Measurements from ENCODE around the gene CAMSAP2. TPM values are rescaled to one million over a fixed set of nuclear protein-coding genes. Genes with fewer than 3 reads are reported as not detected.

The CAMSAP2 gene
- total and polyA plus RNA-seq, 10 of the 15 experiments (the other 5 are each of a cell fraction or from before 2014, with no cell fraction given) = 3.9 to 19.8 (median 8.0) TPM

DNA sequence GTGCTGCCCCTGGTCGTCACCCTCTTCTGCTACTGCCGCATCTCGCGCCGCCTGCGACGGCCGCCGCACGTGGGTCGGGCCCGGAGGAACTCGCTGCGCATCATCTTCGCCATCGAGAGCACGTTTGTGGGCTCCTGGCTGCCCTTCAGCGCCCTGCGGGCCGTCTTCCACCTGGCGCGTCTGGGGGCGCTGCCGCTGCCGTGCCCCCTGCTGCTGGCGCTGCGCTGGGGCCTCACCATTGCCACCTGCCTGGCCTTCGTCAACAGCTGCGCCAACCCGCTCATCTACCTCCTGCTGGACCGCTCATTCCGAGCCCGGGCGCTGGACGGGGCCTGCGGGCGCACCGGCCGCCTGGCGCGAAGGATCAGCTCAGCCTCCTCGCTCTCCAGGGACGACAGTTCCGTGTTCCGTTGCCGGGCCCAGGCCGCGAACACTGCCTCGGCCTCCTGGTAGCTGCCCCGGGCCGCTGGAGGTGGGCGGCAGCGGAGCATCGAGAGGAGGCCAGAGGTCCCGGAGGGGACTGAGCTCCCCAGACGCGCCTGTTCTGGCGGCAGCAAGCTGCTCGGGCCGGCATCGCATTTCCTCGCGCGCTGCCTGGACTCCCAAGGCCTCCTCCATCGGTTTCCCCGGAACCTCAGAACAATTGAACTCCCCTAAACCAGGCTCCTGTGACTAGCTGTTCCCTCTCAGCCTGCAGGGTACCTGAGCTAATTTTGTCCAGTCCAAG lies 135.1 kb downstream of the CAMSAP2 start:
- in situ Hi-C loops (cut with MboI) = no loop called here
- intact Hi-C loops (cut with micrococcal nuclease; ENCODE audit: unreplicated experiment) = no loop called here
- Histone ChIP-seq H2AFZ (ENCODE audit: control insufficient read depth, low read depth, low read length) (peak overlapping the region; percentile 23; the same call in 1 of the 2 replicates), H3K27me3 (replicated peaks in 1 of 2; ENCODE audit: control insufficient read depth in 2 of 2, insufficient read depth in 2 of 2, low read length in 1 of 2) (no peaks in the 10 kb centered on the region), H3K9ac (ENCODE audit: control insufficient read depth, insufficient read depth, low read length) (no peak overlapping the region), H3K4me3 (no peak overlapping the region), H3K9me3 (replicated peaks; ENCODE audit: control insufficient read depth, insufficient read depth, low read length) (no peaks in the 10 kb centered on the region), H3K27ac (ENCODE audit: control insufficient read depth, insufficient read depth) (no peak overlapping the region), H3K4me2 (ENCODE audit: control insufficient read depth, insufficient read depth) (peak overlapping the region; percentile 27), H3K36me3 (ENCODE audit: control insufficient read depth in 2 of 2, insufficient read depth in 2 of 2, low read length in 1 of 2) (no peaks in the 10 kb centered on the region), H4K20me1 (ENCODE audit: control insufficient read depth, insufficient read depth) (no peaks in the 10 kb centered on the region), H3K79me2 (ENCODE audit: control insufficient read depth, insufficient read depth, low read length) (no peaks in the 10 kb centered on the region), H3K4me1 (ENCODE audit: control insufficient read depth, insufficient read depth, low read length) (peaks cover 32% of the 10 kb centered on the region)
- 21% methylated on average over 61 of the region's 66 CpGs for WGBS (ENCODE audit: insufficient coverage, insufficient replicate concordance, low lambda C conversion rate, missing lambda C conversion rate)
- ATAC-seq (no peak), FAIRE-seq (no peak), DNase-seq (ENCODE audit: low read depth, low spot score) (no peak)
- CTCF ChIA-PET = no interaction called here
- BruUV-seq (replicated peaks) = no TSS peak
- RAD21 ChIA-PET (ENCODE audit: unreplicated experiment) = interaction anchor here (1.2 kb wide), 1 partner anchor 11 kb away, joined by 4 read pairs; no protein-coding TSS in a partner anchor
- POLR2A ChIA-PET = no interaction called here
- SMC1A ChIA-PET (ENCODE audit: uncharacterized antibody, unreplicated experiment) = interaction anchor here (0.6 to 9.4 kb wide), 3 partner anchors 10 to 252 kb away, joined by 3 to 208 read pairs (median 4); no protein-coding TSS in a partner anchor
- TF ChIP-seq, protein P1, sequence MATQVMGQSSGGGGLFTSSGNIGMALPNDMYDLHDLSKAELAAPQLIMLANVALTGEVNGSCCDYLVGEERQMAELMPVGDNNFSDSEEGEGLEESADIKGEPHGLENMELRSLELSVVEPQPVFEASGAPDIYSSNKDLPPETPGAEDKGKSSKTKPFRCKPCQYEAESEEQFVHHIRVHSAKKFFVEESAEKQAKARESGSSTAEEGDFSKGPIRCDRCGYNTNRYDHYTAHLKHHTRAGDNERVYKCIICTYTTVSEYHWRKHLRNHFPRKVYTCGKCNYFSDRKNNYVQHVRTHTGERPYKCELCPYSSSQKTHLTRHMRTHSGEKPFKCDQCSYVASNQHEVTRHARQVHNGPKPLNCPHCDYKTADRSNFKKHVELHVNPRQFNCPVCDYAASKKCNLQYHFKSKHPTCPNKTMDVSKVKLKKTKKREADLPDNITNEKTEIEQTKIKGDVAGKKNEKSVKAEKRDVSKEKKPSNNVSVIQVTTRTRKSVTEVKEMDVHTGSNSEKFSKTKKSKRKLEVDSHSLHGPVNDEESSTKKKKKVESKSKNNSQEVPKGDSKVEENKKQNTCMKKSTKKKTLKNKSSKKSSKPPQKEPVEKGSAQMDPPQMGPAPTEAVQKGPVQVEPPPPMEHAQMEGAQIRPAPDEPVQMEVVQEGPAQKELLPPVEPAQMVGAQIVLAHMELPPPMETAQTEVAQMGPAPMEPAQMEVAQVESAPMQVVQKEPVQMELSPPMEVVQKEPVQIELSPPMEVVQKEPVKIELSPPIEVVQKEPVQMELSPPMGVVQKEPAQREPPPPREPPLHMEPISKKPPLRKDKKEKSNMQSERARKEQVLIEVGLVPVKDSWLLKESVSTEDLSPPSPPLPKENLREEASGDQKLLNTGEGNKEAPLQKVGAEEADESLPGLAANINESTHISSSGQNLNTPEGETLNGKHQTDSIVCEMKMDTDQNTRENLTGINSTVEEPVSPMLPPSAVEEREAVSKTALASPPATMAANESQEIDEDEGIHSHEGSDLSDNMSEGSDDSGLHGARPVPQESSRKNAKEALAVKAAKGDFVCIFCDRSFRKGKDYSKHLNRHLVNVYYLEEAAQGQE (IDR thresholded peaks at IDR 0.05; ENCODE audit: low read depth, low read length) = no peak
- TF ChIP-seq, protein P2, sequence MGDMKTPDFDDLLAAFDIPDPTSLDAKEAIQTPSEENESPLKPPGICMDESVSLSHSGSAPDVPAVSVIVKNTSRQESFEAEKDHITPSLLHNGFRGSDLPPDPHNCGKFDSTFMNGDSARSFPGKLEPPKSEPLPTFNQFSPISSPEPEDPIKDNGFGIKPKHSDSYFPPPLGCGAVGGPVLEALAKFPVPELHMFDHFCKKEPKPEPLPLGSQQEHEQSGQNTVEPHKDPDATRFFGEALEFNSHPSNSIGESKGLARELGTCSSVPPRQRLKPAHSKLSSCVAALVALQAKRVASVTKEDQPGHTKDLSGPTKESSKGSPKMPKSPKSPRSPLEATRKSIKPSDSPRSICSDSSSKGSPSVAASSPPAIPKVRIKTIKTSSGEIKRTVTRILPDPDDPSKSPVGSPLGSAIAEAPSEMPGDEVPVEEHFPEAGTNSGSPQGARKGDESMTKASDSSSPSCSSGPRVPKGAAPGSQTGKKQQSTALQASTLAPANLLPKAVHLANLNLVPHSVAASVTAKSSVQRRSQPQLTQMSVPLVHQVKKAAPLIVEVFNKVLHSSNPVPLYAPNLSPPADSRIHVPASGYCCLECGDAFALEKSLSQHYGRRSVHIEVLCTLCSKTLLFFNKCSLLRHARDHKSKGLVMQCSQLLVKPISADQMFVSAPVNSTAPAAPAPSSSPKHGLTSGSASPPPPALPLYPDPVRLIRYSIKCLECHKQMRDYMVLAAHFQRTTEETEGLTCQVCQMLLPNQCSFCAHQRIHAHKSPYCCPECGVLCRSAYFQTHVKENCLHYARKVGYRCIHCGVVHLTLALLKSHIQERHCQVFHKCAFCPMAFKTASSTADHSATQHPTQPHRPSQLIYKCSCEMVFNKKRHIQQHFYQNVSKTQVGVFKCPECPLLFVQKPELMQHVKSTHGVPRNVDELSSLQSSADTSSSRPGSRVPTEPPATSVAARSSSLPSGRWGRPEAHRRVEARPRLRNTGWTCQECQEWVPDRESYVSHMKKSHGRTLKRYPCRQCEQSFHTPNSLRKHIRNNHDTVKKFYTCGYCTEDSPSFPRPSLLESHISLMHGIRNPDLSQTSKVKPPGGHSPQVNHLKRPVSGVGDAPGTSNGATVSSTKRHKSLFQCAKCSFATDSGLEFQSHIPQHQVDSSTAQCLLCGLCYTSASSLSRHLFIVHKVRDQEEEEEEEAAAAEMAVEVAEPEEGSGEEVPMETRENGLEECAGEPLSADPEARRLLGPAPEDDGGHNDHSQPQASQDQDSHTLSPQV (IDR thresholded peaks at IDR 0.05) = no peak
- no peak for TF ChIP-seq CHD4 (IDR thresholded peaks at IDR 0.05)
- no peak for TF ChIP-seq SP1 (IDR thresholded peaks at IDR 0.05; ENCODE audit: low read depth, low read length)
- TF ChIP-seq, protein P3, sequence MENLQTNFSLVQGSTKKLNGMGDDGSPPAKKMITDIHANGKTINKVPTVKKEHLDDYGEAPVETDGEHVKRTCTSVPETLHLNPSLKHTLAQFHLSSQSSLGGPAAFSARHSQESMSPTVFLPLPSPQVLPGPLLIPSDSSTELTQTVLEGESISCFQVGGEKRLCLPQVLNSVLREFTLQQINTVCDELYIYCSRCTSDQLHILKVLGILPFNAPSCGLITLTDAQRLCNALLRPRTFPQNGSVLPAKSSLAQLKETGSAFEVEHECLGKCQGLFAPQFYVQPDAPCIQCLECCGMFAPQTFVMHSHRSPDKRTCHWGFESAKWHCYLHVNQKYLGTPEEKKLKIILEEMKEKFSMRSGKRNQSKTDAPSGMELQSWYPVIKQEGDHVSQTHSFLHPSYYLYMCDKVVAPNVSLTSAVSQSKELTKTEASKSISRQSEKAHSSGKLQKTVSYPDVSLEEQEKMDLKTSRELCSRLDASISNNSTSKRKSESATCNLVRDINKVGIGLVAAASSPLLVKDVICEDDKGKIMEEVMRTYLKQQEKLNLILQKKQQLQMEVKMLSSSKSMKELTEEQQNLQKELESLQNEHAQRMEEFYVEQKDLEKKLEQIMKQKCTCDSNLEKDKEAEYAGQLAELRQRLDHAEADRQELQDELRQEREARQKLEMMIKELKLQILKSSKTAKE (IDR thresholded peaks at IDR 0.05; ENCODE audit: low read depth, poor library complexity, severe bottlenecking) = no peak
- TF ChIP-seq, protein P4, sequence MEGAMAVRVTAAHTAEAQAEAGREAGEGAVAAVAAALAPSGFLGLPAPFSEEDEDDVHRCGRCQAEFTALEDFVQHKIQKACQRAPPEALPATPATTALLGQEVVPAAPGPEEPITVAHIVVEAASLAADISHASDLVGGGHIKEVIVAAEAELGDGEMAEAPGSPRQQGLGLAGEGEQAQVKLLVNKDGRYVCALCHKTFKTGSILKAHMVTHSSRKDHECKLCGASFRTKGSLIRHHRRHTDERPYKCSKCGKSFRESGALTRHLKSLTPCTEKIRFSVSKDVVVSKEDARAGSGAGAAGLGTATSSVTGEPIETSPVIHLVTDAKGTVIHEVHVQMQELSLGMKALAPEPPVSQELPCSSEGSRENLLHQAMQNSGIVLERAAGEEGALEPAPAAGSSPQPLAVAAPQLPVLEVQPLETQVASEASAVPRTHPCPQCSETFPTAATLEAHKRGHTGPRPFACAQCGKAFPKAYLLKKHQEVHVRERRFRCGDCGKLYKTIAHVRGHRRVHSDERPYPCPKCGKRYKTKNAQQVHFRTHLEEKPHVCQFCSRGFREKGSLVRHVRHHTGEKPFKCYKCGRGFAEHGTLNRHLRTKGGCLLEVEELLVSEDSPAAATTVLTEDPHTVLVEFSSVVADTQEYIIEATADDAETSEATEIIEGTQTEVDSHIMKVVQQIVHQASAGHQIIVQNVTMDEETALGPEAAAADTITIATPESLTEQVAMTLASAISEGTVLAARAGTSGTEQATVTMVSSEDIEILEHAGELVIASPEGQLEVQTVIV (IDR thresholded peaks at IDR 0.05; ENCODE audit: borderline replicate concordance, partially characterized antibody) = no peak
- TF ChIP-seq MYC (IDR thresholded peaks at IDR 0.05; ENCODE audit: insufficient read depth, insufficient read length, insufficient replicate concordance, low read length, severe bottlenecking) = no peak
- no peak for TF ChIP-seq CHD2 (IDR thresholded peaks at IDR 0.05; ENCODE audit: borderline replicate concordance, low read depth, low read length)
- TF ChIP-seq KLF5 (IDR thresholded peaks at IDR 0.05; ENCODE audit: partially characterized antibody) = no peak
- no peak for TF ChIP-seq RCOR1 (conservative IDR thresholded peaks at IDR 0.05; ENCODE audit: low read depth, low read length)

All from GM12878 (cell line).